DOHH2 (cell line): ENCODE data around the gene SLC5A4.

ENCODE experiments used
- CTCF ChIP-seq: fragments of 200-600 bp; sonication (generic); IDR thresholded peaks from one replicate; pipeline ENCODE4 v1.5.1; 2014; ENCODE audit warnings: antibody characterized with exemption, mild to moderate bottlenecking, low read depth, low read length; ENCODE audit not compliant: poor library complexity, severe bottlenecking
- EZH2phosphoT487 ChIP-seq: fragments of 200-600 bp; sonication (generic); IDR thresholded peaks from 2 replicates; pipeline ENCODE4 v1.6.1; 2017; ENCODE audit warnings: borderline replicate concordance, mild to moderate bottlenecking, antibody characterized with exemption, low read length, moderate library complexity, mixed read lengths

DNA sequence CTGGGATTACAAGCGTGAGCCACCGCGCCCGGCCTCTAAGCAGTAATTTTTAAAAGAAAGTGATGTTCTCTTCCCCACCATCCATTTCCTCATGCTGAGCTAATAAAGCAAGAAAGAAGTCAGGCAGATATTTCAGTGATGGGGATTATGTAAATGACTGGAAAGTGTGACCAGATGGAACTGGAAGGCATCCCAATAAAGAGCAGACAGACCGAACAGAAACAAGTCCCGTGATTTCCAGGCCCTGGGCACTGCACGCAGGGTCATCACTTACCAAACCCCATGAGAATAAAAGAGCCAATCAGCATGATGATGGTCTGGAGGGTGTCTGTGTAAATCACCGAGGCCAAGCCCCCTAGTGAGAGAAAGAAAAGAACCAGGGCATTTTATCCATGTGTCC lies 18.2 kb downstream of the SLC5A4 start:
- TF ChIP-seq CTCF (no peak), EZH2phosphoT487 (no peak)
